NCI-H446 (cell line): ENCODE measurements around the gene ZNF700.
"Not testable (repeated sequence)": the region's sequence is repeated elsewhere in the genome, so short reads cannot be mapped to it uniquely, and the experiment has no call there.

ENCODE experiments used
- DNase-seq, 2 experiments: peaks; one replicate each; lab custom pipeline; 2025; lab: John Stamatoyannopoulos, UW

The ZNF700 gene

GRCh38 chr19:11989112-11989456, 64.2 kb downstream of the ZNF700 start:
- DNase-seq: no peak

- not testable (repeated sequence) for DNase-seq
Measured at GRCh38 chr19:11991921-11992320, 67.0 kb downstream of the ZNF700 start.

- DNase-seq: no peak
Measured at GRCh38 chr19:11995174-11995573, 70.3 kb downstream of the ZNF700 start.
